GM12878 (cell line): Measurements from ENCODE around the gene MYH9. TPM values are rescaled to one million over a fixed set of nuclear protein-coding genes. Genes with fewer than 3 reads are reported as not detected.
A peak's percentile ranks its signal among the peaks of the same experiment; 100 is the strongest.

Experiments
- BMI1 ChIP-seq: fragments of 450-650 bp; IDR thresholded peaks from 2 replicates; pipeline ENCODE4 v1.6.1; 2016; ENCODE audit warnings: mild to moderate bottlenecking, moderate library complexity, borderline replicate concordance
- EZH2 ChIP-seq: IDR thresholded peaks from 2 replicates; pipeline ENCODE4 v1.6.1; 2012; ENCODE audit warnings: low read depth, mild to moderate bottlenecking, control low read depth, inconsistent platforms, low read length, borderline replicate concordance; ENCODE audit not compliant: control insufficient read depth
- GABPA ChIP-seq: IDR thresholded peaks from 2 replicates; pipeline ENCODE4 v1.6.1; 2014; ENCODE audit warnings: antibody characterized with exemption, low read depth, mild to moderate bottlenecking, inconsistent platforms
- KAT2A ChIP-seq: conservative IDR thresholded peaks from 2 replicates; pipeline ENCODE4 v1.6.1; 2011; ENCODE audit warnings: low read depth, low read length; ENCODE audit not compliant: control insufficient read depth
- NFXL1 ChIP-seq: fragments of 450-650 bp; IDR thresholded peaks from 2 replicates; pipeline ENCODE4 v1.6.1; 2017; ENCODE audit warnings: antibody characterized with exemption, mild to moderate bottlenecking, borderline replicate concordance
- TCF7 ChIP-seq: IDR thresholded peaks from 2 replicates; pipeline ENCODE4 v1.6.1; 2014; ENCODE audit warnings: antibody characterized with exemption, borderline replicate concordance
- WRNIP1 ChIP-seq: IDR thresholded peaks from 2 replicates; pipeline ENCODE4 v1.6.1; 2011; ENCODE audit warnings: low read depth, low read length, improper control_type of control experiment, borderline replicate concordance
- ZNF622 ChIP-seq: fragments of 450-650 bp; IDR thresholded peaks from 2 replicates; pipeline ENCODE4 v1.6.1; 2017; ENCODE audit warnings: mild to moderate bottlenecking, inconsistent platforms
- ZZZ3 ChIP-seq: IDR thresholded peaks from 2 replicates; pipeline ENCODE4 v1.6.1; 2011; ENCODE audit warnings: low read depth; ENCODE audit not compliant: control insufficient read depth, insufficient read length
- polyA plus RNA-seq, 11 experiments: library from polyadenylated mRNA; depleted of rRNA in 4 of 11; unstranded in 6 of 11; stranded (reverse) in 5 of 11; fragments of >200 nt; fragmentation: Nextera tagmentation in 4 of 11; fragmentation: Illumina TruSeq in 1 of 11; extraction: Ambion mirVana in 4 of 11; extraction: Trizol in 1 of 11; gene quantifications; 1 replicate in 1 of 11; 2 replicates in 10 of 11; pipeline versions ENCODE4 v1.2.1 to v1.2.3, GENCODE V29; 2011 to 2016; ENCODE audit warnings: inconsistent platforms in 2 of 11, missing spikeins in 2 of 11, low read depth in 1 of 11
- total RNA-seq, 4 experiments: library from RNA; depleted of rRNA in 3 of 4; stranded (reverse); fragments of >200 nt in 3 of 4; fragmentation: Illumina TruSeq in 1 of 4; extraction: Trizol in 1 of 4; gene quantifications; 2 replicates each; pipeline versions ENCODE4 v1.2.1 to v1.2.3, GENCODE V29; 2013 to 2021
- TF ChIP-seq, protein P1 (sequence below): IDR thresholded peaks from 2 replicates; pipeline ENCODE4 v1.6.1; 2012; ENCODE audit warnings: mild to moderate bottlenecking, low read depth, low read length
- TF ChIP-seq, protein P2 (sequence below): fragments of 450-650 bp; IDR thresholded peaks from 2 replicates; pipeline ENCODE4 v1.6.1; 2016; ENCODE audit warnings: mild to moderate bottlenecking, moderate library complexity, borderline replicate concordance

Gene MYH9
- total and polyA plus RNA-seq, 10 of the 15 experiments (the other 5 are each of a cell fraction or from before 2014, with no cell fraction given): 5.1 to 525 (median 145) TPM

DNA sequence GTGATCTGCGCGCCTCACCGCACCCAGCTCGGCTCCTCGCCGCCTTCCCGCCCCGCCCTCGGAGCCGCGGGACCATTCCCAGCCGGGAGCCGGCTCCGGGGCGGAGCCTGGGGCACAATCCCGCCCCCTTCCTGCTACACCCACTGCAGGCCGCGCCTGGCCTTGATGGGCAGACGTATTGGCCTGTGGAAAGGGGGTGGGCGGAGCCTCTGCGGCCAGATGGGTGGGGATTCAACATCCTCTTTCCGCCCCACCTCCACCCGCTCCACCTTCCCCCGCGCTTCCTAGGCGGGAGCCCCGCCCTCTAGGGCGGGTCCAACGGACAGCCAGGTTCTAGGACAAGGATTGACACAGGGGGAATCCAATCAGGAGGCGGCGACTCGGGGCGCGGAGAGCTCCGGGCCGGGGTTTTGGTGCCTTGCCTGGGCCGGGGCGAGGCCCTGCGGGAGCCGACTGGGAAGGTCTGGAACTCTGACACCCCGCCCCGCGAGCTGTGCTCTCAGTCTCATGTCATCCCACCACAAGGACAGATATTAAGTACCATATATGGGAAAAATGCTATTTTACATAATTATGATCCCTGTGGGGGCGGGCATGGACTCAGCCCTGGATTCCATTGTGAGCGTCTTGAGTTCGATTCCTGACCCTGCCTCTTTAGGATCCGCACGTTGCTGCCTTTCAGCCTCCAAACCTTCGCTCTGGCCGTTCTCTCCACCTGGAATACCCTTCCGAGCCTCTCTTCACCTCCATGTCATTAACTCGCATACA lies at the start of gene MYH9 (continued):
- TF ChIP-seq, protein P1, sequence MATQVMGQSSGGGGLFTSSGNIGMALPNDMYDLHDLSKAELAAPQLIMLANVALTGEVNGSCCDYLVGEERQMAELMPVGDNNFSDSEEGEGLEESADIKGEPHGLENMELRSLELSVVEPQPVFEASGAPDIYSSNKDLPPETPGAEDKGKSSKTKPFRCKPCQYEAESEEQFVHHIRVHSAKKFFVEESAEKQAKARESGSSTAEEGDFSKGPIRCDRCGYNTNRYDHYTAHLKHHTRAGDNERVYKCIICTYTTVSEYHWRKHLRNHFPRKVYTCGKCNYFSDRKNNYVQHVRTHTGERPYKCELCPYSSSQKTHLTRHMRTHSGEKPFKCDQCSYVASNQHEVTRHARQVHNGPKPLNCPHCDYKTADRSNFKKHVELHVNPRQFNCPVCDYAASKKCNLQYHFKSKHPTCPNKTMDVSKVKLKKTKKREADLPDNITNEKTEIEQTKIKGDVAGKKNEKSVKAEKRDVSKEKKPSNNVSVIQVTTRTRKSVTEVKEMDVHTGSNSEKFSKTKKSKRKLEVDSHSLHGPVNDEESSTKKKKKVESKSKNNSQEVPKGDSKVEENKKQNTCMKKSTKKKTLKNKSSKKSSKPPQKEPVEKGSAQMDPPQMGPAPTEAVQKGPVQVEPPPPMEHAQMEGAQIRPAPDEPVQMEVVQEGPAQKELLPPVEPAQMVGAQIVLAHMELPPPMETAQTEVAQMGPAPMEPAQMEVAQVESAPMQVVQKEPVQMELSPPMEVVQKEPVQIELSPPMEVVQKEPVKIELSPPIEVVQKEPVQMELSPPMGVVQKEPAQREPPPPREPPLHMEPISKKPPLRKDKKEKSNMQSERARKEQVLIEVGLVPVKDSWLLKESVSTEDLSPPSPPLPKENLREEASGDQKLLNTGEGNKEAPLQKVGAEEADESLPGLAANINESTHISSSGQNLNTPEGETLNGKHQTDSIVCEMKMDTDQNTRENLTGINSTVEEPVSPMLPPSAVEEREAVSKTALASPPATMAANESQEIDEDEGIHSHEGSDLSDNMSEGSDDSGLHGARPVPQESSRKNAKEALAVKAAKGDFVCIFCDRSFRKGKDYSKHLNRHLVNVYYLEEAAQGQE: no peak
- TF ChIP-seq NFXL1 (no peak), EZH2 (no peak), BMI1 (no peak), TCF7 (no peak), WRNIP1 (no peak), ZZZ3 (no peak), ZNF622 (no peak), GABPA (peak; percentile 63), KAT2A (no peak)
- TF ChIP-seq, protein P2, sequence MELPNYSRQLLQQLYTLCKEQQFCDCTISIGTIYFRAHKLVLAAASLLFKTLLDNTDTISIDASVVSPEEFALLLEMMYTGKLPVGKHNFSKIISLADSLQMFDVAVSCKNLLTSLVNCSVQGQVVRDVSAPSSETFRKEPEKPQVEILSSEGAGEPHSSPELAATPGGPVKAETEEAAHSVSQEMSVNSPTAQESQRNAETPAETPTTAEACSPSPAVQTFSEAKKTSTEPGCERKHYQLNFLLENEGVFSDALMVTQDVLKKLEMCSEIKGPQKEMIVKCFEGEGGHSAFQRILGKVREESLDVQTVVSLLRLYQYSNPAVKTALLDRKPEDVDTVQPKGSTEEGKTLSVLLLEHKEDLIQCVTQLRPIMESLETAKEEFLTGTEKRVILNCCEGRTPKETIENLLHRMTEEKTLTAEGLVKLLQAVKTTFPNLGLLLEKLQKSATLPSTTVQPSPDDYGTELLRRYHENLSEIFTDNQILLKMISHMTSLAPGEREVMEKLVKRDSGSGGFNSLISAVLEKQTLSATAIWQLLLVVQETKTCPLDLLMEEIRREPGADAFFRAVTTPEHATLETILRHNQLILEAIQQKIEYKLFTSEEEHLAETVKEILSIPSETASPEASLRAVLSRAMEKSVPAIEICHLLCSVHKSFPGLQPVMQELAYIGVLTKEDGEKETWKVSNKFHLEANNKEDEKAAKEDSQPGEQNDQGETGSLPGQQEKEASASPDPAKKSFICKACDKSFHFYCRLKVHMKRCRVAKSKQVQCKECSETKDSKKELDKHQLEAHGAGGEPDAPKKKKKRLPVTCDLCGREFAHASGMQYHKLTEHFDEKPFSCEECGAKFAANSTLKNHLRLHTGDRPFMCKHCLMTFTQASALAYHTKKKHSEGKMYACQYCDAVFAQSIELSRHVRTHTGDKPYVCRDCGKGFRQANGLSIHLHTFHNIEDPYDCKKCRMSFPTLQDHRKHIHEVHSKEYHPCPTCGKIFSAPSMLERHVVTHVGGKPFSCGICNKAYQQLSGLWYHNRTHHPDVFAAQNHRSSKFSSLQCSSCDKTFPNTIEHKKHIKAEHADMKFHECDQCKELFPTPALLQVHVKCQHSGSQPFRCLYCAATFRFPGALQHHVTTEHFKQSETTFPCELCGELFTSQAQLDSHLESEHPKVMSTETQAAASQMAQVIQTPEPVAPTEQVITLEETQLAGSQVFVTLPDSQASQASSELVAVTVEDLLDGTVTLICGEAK: peak; percentile 75; the same call in 1 of the 2 replicates
